ENCODE results near the gene SGCA. TPM values are rescaled to one million over a fixed set of nuclear protein-coding genes. Genes with fewer than 3 reads are reported as not detected.
A peak's percentile ranks its signal among the peaks of the same experiment; 100 is the strongest.

The SGCA gene
- total and polyA plus RNA-seq, 2 of the 13 experiments (the other 11 are each of a cell fraction or from before 2014, with no cell fraction given) = not detected

DNA sequence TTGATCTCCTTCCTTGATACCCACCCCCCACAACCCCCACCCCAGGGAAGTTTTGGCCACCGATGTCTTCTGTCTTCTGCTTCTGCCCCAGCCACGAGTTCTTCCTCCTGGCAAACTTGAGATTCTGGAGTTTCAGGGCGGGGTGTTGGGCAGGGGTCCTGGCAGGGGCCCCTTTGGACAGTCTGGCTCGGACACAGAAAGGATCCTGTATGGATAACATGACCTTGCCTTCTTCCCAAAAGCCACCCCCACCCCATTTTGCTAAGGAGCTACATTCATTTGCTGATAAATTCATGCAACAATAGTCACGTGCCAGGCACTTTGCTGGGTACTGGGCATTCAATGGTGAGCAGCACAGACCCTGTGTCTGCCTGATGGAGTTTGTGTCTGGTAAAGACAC, 41.5 kb downstream of the SGCA start:
- WGBS (ENCODE audit: low lambda C conversion rate) = 41% methylated on average over 5 of the region's 5 CpGs

More for the DNA sequence above, 41.5 kb downstream of the SGCA start:
- no peaks in the 10 kb centered on the region for H3K36me3 ChIP-seq (replicated peaks in 1 of 2; ENCODE audit: control insufficient read depth in 1 of 2, insufficient read depth in 2 of 2, low read length in 2 of 2)
- H4K20me1 ChIP-seq (ENCODE audit: insufficient read depth, low read length) = no peaks in the 10 kb centered on the region
- BruUV-seq (replicated peaks) = no TSS peak
- H2AFZ ChIP-seq (ENCODE audit: low read length) = no peak overlapping the region
- no peak overlapping the region for H3K4me3 ChIP-seq (replicated peaks in 1 of 3; ENCODE audit: insufficient read depth in 1 of 3, low read depth in 2 of 3, low read length in 3 of 3)
- no peak for FAIRE-seq
- peaks cover 40% of the 10 kb centered on the region for H3K4me1 ChIP-seq (ENCODE audit: insufficient read depth, low read length)
- in situ Hi-C loops (cut with HindIII; ENCODE audit: extremely low pct_ligation_motif_present, low pct_unique_long_range_greater_than_20kb) = loop anchor here (5.0 kb wide), 1 partner anchor 65 kb away; the partner anchor contains the start of gene TMEM92
- H3K27me3 ChIP-seq (ENCODE audit: control insufficient read depth in 1 of 2, insufficient read depth in 2 of 2, low read length in 2 of 2) = peaks cover 7 to 84% of the 10 kb centered on the region in 2 experiments
- H3K27ac ChIP-seq (ENCODE audit: extremely low read length, insufficient read depth, low read length) = no peak overlapping the region
- ChIA-PET POLR2A (no interaction called here), CTCF (ENCODE audit: low intra/inter-chr PET ratio, low total read pairs) (no interaction called here)
- no peaks in the 10 kb centered on the region for H3K9me3 ChIP-seq (ENCODE audit: low read length)
- ATAC-seq = no peak
- H3K4me2 ChIP-seq (ENCODE audit: low read depth, low read length) = no peak overlapping the region
- DNase-seq (ENCODE audit: low spot score) = no peak
- no peak overlapping the region for H3K9ac ChIP-seq (ENCODE audit: insufficient read depth, low read depth, low read length)
- TF ChIP-seq, protein P1, sequence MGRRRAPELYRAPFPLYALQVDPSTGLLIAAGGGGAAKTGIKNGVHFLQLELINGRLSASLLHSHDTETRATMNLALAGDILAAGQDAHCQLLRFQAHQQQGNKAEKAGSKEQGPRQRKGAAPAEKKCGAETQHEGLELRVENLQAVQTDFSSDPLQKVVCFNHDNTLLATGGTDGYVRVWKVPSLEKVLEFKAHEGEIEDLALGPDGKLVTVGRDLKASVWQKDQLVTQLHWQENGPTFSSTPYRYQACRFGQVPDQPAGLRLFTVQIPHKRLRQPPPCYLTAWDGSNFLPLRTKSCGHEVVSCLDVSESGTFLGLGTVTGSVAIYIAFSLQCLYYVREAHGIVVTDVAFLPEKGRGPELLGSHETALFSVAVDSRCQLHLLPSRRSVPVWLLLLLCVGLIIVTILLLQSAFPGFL (CRISPR knock-in tag; IDR thresholded peaks at IDR 0.05) = no peak
- TF ChIP-seq, protein P2, sequence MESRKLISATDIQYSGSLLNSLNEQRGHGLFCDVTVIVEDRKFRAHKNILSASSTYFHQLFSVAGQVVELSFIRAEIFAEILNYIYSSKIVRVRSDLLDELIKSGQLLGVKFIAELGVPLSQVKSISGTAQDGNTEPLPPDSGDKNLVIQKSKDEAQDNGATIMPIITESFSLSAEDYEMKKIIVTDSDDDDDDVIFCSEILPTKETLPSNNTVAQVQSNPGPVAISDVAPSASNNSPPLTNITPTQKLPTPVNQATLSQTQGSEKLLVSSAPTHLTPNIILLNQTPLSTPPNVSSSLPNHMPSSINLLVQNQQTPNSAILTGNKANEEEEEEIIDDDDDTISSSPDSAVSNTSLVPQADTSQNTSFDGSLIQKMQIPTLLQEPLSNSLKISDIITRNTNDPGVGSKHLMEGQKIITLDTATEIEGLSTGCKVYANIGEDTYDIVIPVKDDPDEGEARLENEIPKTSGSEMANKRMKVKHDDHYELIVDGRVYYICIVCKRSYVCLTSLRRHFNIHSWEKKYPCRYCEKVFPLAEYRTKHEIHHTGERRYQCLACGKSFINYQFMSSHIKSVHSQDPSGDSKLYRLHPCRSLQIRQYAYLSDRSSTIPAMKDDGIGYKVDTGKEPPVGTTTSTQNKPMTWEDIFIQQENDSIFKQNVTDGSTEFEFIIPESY (CRISPR knock-in tag; IDR thresholded peaks at IDR 0.05) = no peak
- 0 out of 2 replicates have a peak, but pooled peaks have one; percentile 17 for TF ChIP-seq BHLHE40 (IDR thresholded peaks at IDR 0.05; ENCODE audit: low read length)
- H3K79me2 ChIP-seq (ENCODE audit: insufficient read depth, low read length) = no peaks in the 10 kb centered on the region
- intact Hi-C loops (cut with micrococcal nuclease; ENCODE audit: unreplicated experiment) = no loop called here
